Measurements from ENCODE around the gene NR1I2. TPM values are rescaled to one million over a fixed set of nuclear protein-coding genes. Genes with fewer than 3 reads are reported as not detected.
A peak's percentile ranks its signal among the peaks of the same experiment; 100 is the strongest.

The NR1I2 gene
- total RNA-seq, 4 donors from 2014 or later = 78.0 to 271 (median 158) TPM

- Histone ChIP-seq H3K27me3 (no peaks in the 10 kb centered on the region), H3K27ac (peak overlapping the region in 1 of 4 donors; percentile 82), H3K4me1 (peaks cover 0 to 20% (median 6%) of the 10 kb centered on the region in 4 donors), H3K9me3 (no peaks in the 10 kb centered on the region), H3K4me3 (no peak overlapping the region), H3K36me3 (no peaks in the 10 kb centered on the region)
- DNase-seq = no peak
- intact Hi-C loops (cut with DNase I; ENCODE audit: low total_unique reads) (no loop called here), in situ Hi-C loops (cut with MboI; ENCODE audit: low pct_ligation_motif_present in 1 of 4, low pct_unique_long_range_greater_than_20kb in 1 of 4, low sequenced_read_pairs in 3 of 4) (no loop called here)
- WGBS, 2 donors (ENCODE audit: low coverage in 1 of 2) = 100% methylated on average over 2 of the region's 2 CpGs
- TF ChIP-seq POLR2AphosphoS5 (IDR thresholded peaks at IDR 0.05) (no peak), CTCF (IDR thresholded peaks at IDR 0.05) (no peak), EP300 (IDR thresholded peaks at IDR 0.05; ENCODE audit: low read depth) (no peak), POLR2A (IDR thresholded peaks at IDR 0.05) (no peak)
These were observed 14.5 kb downstream of the NR1I2 start for GRCh38 chr3:119796368-119796767.

GRCh38 chr3:119796785-119797184 lies 14.9 kb downstream of the NR1I2 start:
- H3K4me3 ChIP-seq = no peak overlapping the region
- no peak for DNase-seq
- in situ Hi-C loops (cut with MboI; ENCODE audit: low pct_ligation_motif_present in 1 of 4, low pct_unique_long_range_greater_than_20kb in 1 of 4, low sequenced_read_pairs in 3 of 4) (no loop called here), intact Hi-C loops (cut with DNase I; ENCODE audit: low total_unique reads) (no loop called here)
- no peaks in the 10 kb centered on the region for H3K36me3 ChIP-seq
- whole genome bisulfite sequencing, 2 donors (ENCODE audit: low coverage in 1 of 2) = 77% methylated on average over 2 of the region's 2 CpGs; no CpG with 5 or more reads in 1 of the 2 donors
- H3K9me3 ChIP-seq = no peaks in the 10 kb centered on the region
- no peak for TF ChIP-seq CTCF (IDR thresholded peaks at IDR 0.05)
- TF ChIP-seq POLR2A (IDR thresholded peaks at IDR 0.05) = no peak
- no peak for TF ChIP-seq POLR2AphosphoS5 (IDR thresholded peaks at IDR 0.05)
- peaks cover 0 to 20% (median 6%) of the 10 kb centered on the region in 4 donors for H3K4me1 ChIP-seq
- H3K27me3 ChIP-seq = no peaks in the 10 kb centered on the region
- H3K27ac ChIP-seq = no peak overlapping the region

GRCh38 chr3:119800844-119801243 lies 18.9 kb downstream of the NR1I2 start:
- Histone ChIP-seq H3K9me3 (no peaks in the 10 kb centered on the region), H3K4me1 (peaks cover 0 to 8% (median under 1%) of the 10 kb centered on the region in 4 donors), H3K36me3 (no peaks in the 10 kb centered on the region), H3K4me3 (no peak overlapping the region), H3K27ac (no peak overlapping the region), H3K27me3 (no peaks in the 10 kb centered on the region)
- WGBS, 2 donors (ENCODE audit: low coverage in 1 of 2) = 66 to 77% methylated on average over 4 of the region's 4 CpGs
- no peak for DNase-seq
- TF ChIP-seq CTCF (IDR thresholded peaks at IDR 0.05) (no peak), POLR2AphosphoS5 (IDR thresholded peaks at IDR 0.05) (no peak), EP300 (IDR thresholded peaks at IDR 0.05; ENCODE audit: low read depth) (no peak), POLR2A (IDR thresholded peaks at IDR 0.05) (no peak)
- intact Hi-C loops (cut with DNase I; ENCODE audit: low total_unique reads) = no loop called here
- in situ Hi-C loops (cut with MboI; ENCODE audit: low pct_ligation_motif_present in 1 of 4, low pct_unique_long_range_greater_than_20kb in 1 of 4, low sequenced_read_pairs in 3 of 4) = no loop called here

- H3K9me3 ChIP-seq = no peaks in the 10 kb centered on the region
- H3K36me3 ChIP-seq = no peaks in the 10 kb centered on the region
- 94% methylated on average over 4 of the region's 4 CpGs; no CpG with 5 or more reads in 1 of the 2 donors for WGBS, 2 donors (ENCODE audit: low coverage in 1 of 2)
- H3K27ac ChIP-seq = no peak overlapping the region
- intact Hi-C loops (cut with DNase I; ENCODE audit: low total_unique reads) = no loop called here
- no peak overlapping the region for H3K4me3 ChIP-seq
- H3K27me3 ChIP-seq = no peaks in the 10 kb centered on the region
- in situ Hi-C loops (cut with MboI; ENCODE audit: low pct_ligation_motif_present in 1 of 4, low pct_unique_long_range_greater_than_20kb in 1 of 4, low sequenced_read_pairs in 3 of 4) = no loop called here
- no peaks in the 10 kb centered on the region for H3K4me1 ChIP-seq
- TF ChIP-seq CTCF (IDR thresholded peaks at IDR 0.05) = no peak
- TF ChIP-seq EP300 (IDR thresholded peaks at IDR 0.05; ENCODE audit: low read depth) = no peak
- no peak for TF ChIP-seq POLR2AphosphoS5 (IDR thresholded peaks at IDR 0.05)
- TF ChIP-seq POLR2A (IDR thresholded peaks at IDR 0.05) = no peak
- DNase-seq = no peak
These were observed 26.3 kb downstream of the NR1I2 start for GRCh38 chr3:119808244-119808643.
